Loucy (cell line): ENCODE measurements around the gene PTGER1.
"Not testable (repeated sequence)": the region's sequence is repeated elsewhere in the genome, so short reads cannot be mapped to it uniquely, and the experiment has no call there.

Experiments
- H2AFZ ChIP-seq: fragments of 200-600 bp; sonication (generic); 2 replicates; pipeline ENCODE4 v1.6.0; 2016; ENCODE audit warnings: antibody characterized with exemption, mild to moderate bottlenecking, low read length, moderate library complexity
- H3F3A ChIP-seq: fragments of 200-600 bp; 2 replicates; pipeline ENCODE4 v1.6.0; 2016; ENCODE audit warnings: antibody characterized with exemption, low read depth, mild to moderate bottlenecking
- H3K27me3 ChIP-seq: fragments of 200-600 bp; sonication (generic); 2 replicates; pipeline ENCODE4 v1.6.1; 2014; ENCODE audit warnings: low read length, mild to moderate bottlenecking; ENCODE audit not compliant: insufficient read depth, poor library complexity, severe bottlenecking
- H3K36me3 ChIP-seq: fragments of 200-600 bp; sonication (generic); 2 replicates; pipeline ENCODE4 v1.6.1; 2016; ENCODE audit warnings: low read length; ENCODE audit not compliant: insufficient read depth
- H3K4me1 ChIP-seq: fragments of 200-600 bp; sonication (generic); 2 replicates; pipeline ENCODE4 v1.5.1; 2014; ENCODE audit warnings: low read length, mild to moderate bottlenecking; ENCODE audit not compliant: insufficient read depth, poor library complexity, severe bottlenecking
- H3K4me2 ChIP-seq: fragments of 200-600 bp; sonication (generic); 2 replicates; pipeline ENCODE4 v1.6.0; 2014; ENCODE audit warnings: antibody characterized with exemption, low read length, low read depth, mild to moderate bottlenecking; ENCODE audit not compliant: poor library complexity, severe bottlenecking
- H3K4me3 ChIP-seq: fragments of 200-600 bp; sonication (generic); 2 replicates; pipeline ENCODE4 v1.5.1; 2014; ENCODE audit warnings: low read length, mild to moderate bottlenecking, mixed read lengths; ENCODE audit not compliant: poor library complexity, severe bottlenecking
- H3K79me2 ChIP-seq: fragments of 200-600 bp; sonication (generic); 2 replicates; pipeline ENCODE4 v1.6.1; 2014; ENCODE audit warnings: low read length; ENCODE audit not compliant: insufficient read depth
- H3K9ac ChIP-seq: fragments of 200-600 bp; sonication (generic); 2 replicates; pipeline ENCODE4 v1.6.0; 2014; ENCODE audit warnings: mild to moderate bottlenecking, low read depth, low read length, moderate library complexity; ENCODE audit not compliant: poor library complexity, severe bottlenecking
- H3K9me2 ChIP-seq: fragments of 200-600 bp; sonication (generic); replicated peaks from 2 replicates; pipeline ENCODE4 v1.6.1; 2016; ENCODE audit warnings: low read depth, low read length, mixed read lengths
- H3K9me3 ChIP-seq: fragments of 200-600 bp; sonication (generic); 2 replicates; pipeline ENCODE4 v1.6.1; 2014; ENCODE audit warnings: mild to moderate bottlenecking, antibody characterized with exemption, low read length, low read depth; ENCODE audit not compliant: insufficient read depth
- H4K20me1 ChIP-seq: fragments of 200-600 bp; sonication (generic); 2 replicates; pipeline ENCODE4 v1.6.0; 2014; ENCODE audit warnings: antibody characterized with exemption, low read length, mild to moderate bottlenecking; ENCODE audit not compliant: insufficient read depth, poor library complexity, severe bottlenecking
- CTCF ChIP-seq: fragments of 200-600 bp; sonication (generic); conservative IDR thresholded peaks from 2 replicates; pipeline ENCODE4 v1.5.1; 2014; ENCODE audit warnings: mild to moderate bottlenecking, antibody characterized with exemption, low read length
- EZH2phosphoT487 ChIP-seq: fragments of 200-600 bp; IDR thresholded peaks from 2 replicates; pipeline ENCODE4 v1.6.1; 2018; ENCODE audit warnings: antibody characterized with exemption, mild to moderate bottlenecking, moderate library complexity, borderline replicate concordance

PTGER1 gene

GRCh38 chr19:14463747-14464146 lies 11.4 kb downstream of the PTGER1 start:
- H3K36me3 ChIP-seq, result peaks cover 56% of the 10 kb centered on the region; the same call in 1 of the 2 replicates
- H3K27me3 ChIP-seq, result no peaks in the 10 kb centered on the region
- H3K9me2 ChIP-seq, result no peaks in the 10 kb centered on the region
- no peaks in the 10 kb centered on the region for H4K20me1 ChIP-seq
- no peak overlapping the region for H3K9ac ChIP-seq
- H3K9me3 ChIP-seq, result no peaks in the 10 kb centered on the region
- H2AFZ ChIP-seq, result no peak overlapping the region
- no peaks in the 10 kb centered on the region for H3K79me2 ChIP-seq
- no peaks in the 10 kb centered on the region for H3K4me1 ChIP-seq
- no peak overlapping the region for H3K4me3 ChIP-seq
- no peak overlapping the region for H3K4me2 ChIP-seq
- no peak for TF ChIP-seq CTCF
- H3F3A ChIP-seq, result no peaks in the 10 kb centered on the region

DNA sequence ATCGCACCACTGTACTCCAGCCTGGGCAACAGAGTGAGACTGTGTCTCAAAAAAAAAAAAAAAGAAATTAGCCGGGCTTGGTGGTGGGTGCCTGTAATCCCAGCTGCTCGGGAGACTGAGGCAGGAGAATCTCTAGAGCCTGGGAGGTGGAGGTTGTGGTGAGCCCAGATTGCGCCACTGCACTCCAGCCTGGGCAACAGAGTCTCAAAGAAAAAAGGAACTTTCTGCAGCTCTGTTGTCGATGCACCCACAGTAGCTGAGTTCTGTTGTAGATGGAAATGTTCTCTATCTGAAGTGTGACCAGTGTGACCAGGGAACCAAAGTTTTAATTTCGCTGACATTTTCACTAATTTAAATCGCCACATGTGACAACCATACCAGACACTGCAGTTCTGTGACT lies 12.8 kb downstream of the PTGER1 start:
- not testable (repeated sequence) for H3K4me3 ChIP-seq, H3K9ac ChIP-seq, H3K4me1 ChIP-seq, H3F3A ChIP-seq, H4K20me1 ChIP-seq, H3K9me3 ChIP-seq, H2AFZ ChIP-seq, H3K4me2 ChIP-seq, H3K27me3 ChIP-seq, H3K9me2 ChIP-seq, H3K79me2 ChIP-seq
- peaks cover 54% of the 10 kb centered on the region; the same call in 1 of the 2 replicates for H3K36me3 ChIP-seq

DNA sequence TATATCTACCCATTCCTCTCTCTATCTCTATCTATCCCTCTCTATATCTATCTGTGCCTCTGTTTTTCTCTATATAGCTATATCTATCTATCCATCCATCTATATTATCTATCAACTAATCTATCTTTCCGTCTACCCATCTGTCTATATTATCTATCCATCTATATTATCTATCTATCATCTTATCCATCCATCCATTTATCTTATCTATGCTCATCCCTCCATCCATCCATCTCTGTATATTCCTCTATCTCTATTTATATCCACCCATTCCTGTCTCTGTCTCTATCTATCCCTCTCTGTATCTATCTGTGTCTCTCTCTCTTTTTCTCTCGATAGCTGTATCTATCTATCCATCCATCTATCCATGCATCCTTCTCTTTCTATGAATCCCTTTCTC lies 14.2 kb downstream of the PTGER1 start:
- Histone ChIP-seq H3K9me3 (no peaks in the 10 kb centered on the region), H3K4me1 (no peaks in the 10 kb centered on the region), H3K4me2 (no peak overlapping the region), H3K9me2 (no peaks in the 10 kb centered on the region), H3F3A (no peaks in the 10 kb centered on the region), H4K20me1 (no peaks in the 10 kb centered on the region), H3K4me3 (no peak overlapping the region), H3K9ac (no peak overlapping the region), H3K36me3 (peaks cover 50% of the 10 kb centered on the region; the same call in 1 of the 2 replicates), H3K79me2 (no peaks in the 10 kb centered on the region), H2AFZ (no peak overlapping the region), H3K27me3 (no peaks in the 10 kb centered on the region)
- TF ChIP-seq CTCF (no peak), EZH2phosphoT487 (no peak)

GRCh38 chr19:14459703-14460102 lies 15.5 kb downstream of the PTGER1 start:
- H3K9me3 ChIP-seq, result no peaks in the 10 kb centered on the region
- no peaks in the 10 kb centered on the region for H3K4me1 ChIP-seq
- H3K4me3 ChIP-seq, result no peak overlapping the region
- H3K9me2 ChIP-seq, result no peaks in the 10 kb centered on the region
- no peaks in the 10 kb centered on the region for H3K79me2 ChIP-seq
- H2AFZ ChIP-seq, result no peak overlapping the region
- H3F3A ChIP-seq, result no peaks in the 10 kb centered on the region
- TF ChIP-seq CTCF (no peak), EZH2phosphoT487 (no peak)
- H3K9ac ChIP-seq, result no peak overlapping the region
- H4K20me1 ChIP-seq, result no peaks in the 10 kb centered on the region
- peaks cover 46% of the 10 kb centered on the region; the same call in 1 of the 2 replicates for H3K36me3 ChIP-seq
- no peak overlapping the region for H3K4me2 ChIP-seq
- no peaks in the 10 kb centered on the region for H3K27me3 ChIP-seq

DNA sequence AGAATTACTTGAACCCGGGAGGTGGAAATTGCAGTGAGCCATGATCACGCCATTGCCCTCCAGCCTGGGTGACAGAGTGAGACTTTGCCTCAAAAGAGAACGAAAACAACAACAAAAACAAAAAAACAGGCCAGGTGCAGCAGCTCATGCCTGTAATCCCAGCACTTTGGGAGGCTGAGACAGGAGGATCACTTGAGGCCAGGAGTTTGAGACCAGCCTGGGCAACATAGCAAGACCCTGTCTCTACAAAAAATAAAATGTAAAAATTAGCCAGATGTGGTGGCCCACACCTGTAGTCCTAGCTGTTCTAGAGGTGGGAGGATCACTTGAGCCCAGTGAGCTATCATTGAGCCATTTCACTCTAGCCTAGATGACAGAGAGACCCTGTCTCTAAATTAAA lies 22.9 kb downstream of the PTGER1 start:
- H3F3A ChIP-seq, H3K4me2 ChIP-seq, H3K79me2 ChIP-seq, H2AFZ ChIP-seq, H3K4me3 ChIP-seq, H3K9me2 ChIP-seq, H3K9ac ChIP-seq, H3K4me1 ChIP-seq, H3K27me3 ChIP-seq, H3K9me3 ChIP-seq: not testable (repeated sequence)
- H3K36me3 ChIP-seq, result peaks cover 49% of the 10 kb centered on the region; the same call in 1 of the 2 replicates
- H4K20me1 ChIP-seq, result peaks cover 11% of the 10 kb centered on the region
